ENCODE results near the gene OR4K14. TPM values are rescaled to one million over a fixed set of nuclear protein-coding genes. Genes with fewer than 3 reads are reported as not detected.

The OR4K14 gene
- total and polyA plus RNA-seq, 2 donors from 2014 or later: not detected

DNA sequence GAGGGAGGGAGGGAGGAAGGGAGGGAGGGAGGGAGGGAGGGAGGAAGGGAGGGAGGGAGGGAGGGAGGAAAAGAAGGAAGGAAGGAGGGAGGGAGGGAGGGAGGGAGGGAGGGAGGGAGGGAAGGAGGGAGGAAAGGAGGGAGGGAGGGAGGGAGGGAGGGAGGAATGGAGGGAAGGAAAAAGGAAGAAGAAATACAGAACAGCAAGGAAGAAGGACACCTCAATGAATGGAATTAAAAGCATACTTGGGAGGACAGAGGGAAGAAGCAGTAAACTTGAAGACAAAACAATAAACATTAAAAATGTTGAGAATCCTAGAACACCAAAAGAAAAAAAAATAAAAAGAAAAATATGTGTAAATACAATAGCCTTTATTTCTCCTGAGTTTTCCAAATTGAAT lies 11.0 kb downstream of the OR4K14 start:
- DNase-seq (no peak), FAIRE-seq (no peak)
- H3K9me3 ChIP-seq (ENCODE audit: control insufficient read depth in 2 of 3, insufficient read depth in 1 of 3, low read length in 3 of 3): peaks cover 0 to 5% (median 2%) of the 10 kb centered on the region in 3 donors
- no peaks in the 10 kb centered on the region for H3K27me3 ChIP-seq (ENCODE audit: control insufficient read depth, insufficient read depth, low read length)
- no peaks in the 10 kb centered on the region for H3K4me1 ChIP-seq (ENCODE audit: control insufficient read depth in 2 of 3, insufficient read depth in 2 of 3, low read depth in 1 of 3, low read length in 3 of 3)
- H3K4me3 ChIP-seq (ENCODE audit: low read length in 3 of 3): no peak overlapping the region
- no peak overlapping the region for H3K27ac ChIP-seq (ENCODE audit: low read depth in 2 of 2, low read length in 2 of 2)
- TF ChIP-seq, protein P1, sequence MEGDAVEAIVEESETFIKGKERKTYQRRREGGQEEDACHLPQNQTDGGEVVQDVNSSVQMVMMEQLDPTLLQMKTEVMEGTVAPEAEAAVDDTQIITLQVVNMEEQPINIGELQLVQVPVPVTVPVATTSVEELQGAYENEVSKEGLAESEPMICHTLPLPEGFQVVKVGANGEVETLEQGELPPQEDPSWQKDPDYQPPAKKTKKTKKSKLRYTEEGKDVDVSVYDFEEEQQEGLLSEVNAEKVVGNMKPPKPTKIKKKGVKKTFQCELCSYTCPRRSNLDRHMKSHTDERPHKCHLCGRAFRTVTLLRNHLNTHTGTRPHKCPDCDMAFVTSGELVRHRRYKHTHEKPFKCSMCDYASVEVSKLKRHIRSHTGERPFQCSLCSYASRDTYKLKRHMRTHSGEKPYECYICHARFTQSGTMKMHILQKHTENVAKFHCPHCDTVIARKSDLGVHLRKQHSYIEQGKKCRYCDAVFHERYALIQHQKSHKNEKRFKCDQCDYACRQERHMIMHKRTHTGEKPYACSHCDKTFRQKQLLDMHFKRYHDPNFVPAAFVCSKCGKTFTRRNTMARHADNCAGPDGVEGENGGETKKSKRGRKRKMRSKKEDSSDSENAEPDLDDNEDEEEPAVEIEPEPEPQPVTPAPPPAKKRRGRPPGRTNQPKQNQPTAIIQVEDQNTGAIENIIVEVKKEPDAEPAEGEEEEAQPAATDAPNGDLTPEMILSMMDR (IDR thresholded peaks at IDR 0.05; ENCODE audit: borderline replicate concordance, extremely low read depth, insufficient read depth): no peak
- H3K36me3 ChIP-seq (ENCODE audit: control insufficient read depth in 2 of 3, insufficient read depth in 3 of 3, low read length in 3 of 3): no peaks in the 10 kb centered on the region
- H3K9ac ChIP-seq (ENCODE audit: low read length in 3 of 3): no peak overlapping the region
- intact Hi-C loops (cut with DNase I): no loop called here

DNA sequence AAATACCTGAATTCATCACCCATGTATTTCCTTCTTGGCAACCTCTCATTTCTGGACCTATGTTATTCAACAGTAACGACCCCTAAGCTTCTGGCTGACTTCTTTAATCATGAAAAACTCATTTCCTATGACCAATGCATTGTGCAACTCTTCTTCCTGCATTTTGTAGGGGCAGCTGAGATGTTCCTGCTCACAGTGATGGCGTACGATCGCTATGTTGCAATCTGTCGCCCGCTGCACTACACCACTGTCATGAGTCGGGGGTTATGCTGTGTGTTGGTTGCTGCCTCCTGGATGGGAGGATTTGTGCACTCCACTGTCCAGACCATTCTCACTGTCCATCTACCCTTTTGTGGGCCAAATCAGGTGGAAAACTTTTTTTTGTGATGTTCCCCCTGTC lies 16.8 kb downstream of the OR4K14 start:
- intact Hi-C loops (cut with DNase I): no loop called here
- no peak overlapping the region for H3K9ac ChIP-seq (ENCODE audit: low read length in 3 of 3)
- no peaks in the 10 kb centered on the region for H3K36me3 ChIP-seq (ENCODE audit: control insufficient read depth in 2 of 3, insufficient read depth in 3 of 3, low read length in 3 of 3)
- no peaks in the 10 kb centered on the region for H3K27me3 ChIP-seq (ENCODE audit: control insufficient read depth, insufficient read depth, low read length)
- no peaks in the 10 kb centered on the region for H3K9me3 ChIP-seq (ENCODE audit: control insufficient read depth in 2 of 3, insufficient read depth in 1 of 3, low read length in 3 of 3)
- H3K4me3 ChIP-seq (ENCODE audit: low read length in 3 of 3): no peak overlapping the region
- no peak for FAIRE-seq
- TF ChIP-seq, protein P1 (IDR thresholded peaks at IDR 0.05; ENCODE audit: borderline replicate concordance, extremely low read depth, insufficient read depth): no peak
- no peak for DNase-seq
- no peaks in the 10 kb centered on the region for H3K4me1 ChIP-seq (ENCODE audit: control insufficient read depth in 2 of 3, insufficient read depth in 2 of 3, low read depth in 1 of 3, low read length in 3 of 3)
- no peak overlapping the region for H3K27ac ChIP-seq (ENCODE audit: low read depth in 2 of 2, low read length in 2 of 2)

DNA sequence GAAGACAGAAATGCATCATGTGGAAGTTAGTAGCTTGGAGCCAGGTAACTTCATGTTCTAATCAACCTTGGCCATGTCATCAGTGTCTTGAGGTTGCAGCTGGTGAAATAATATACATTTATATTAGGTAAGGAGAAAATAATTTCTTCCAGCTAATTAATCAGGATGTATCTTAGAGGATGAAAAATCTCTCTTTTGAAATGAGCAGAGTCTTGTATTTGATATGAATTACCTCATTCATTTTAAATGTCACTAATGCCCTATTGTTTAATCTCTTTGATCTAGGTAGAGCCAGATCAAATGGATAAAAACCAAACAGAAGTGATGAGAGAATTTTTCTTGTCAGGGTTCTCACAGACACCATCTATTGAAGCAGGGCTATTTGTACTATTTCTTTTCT lies 17.2 kb downstream of the OR4K14 start, which contains the start of gene OR4Q2:
TSS of gene OR4Q2 (plus strand) at position 301 of the 400 bp plus-strand sequence.
- Histone ChIP-seq H3K4me3 (ENCODE audit: low read length in 3 of 3) (no peak within 1 kb of the TSS), H3K27ac (ENCODE audit: low read depth in 2 of 2, low read length in 2 of 2) (no peak within 1 kb of the TSS), H3K27me3 (ENCODE audit: control insufficient read depth, insufficient read depth, low read length) (no peaks in the 10 kb centered on the region), H3K36me3 (ENCODE audit: control insufficient read depth in 2 of 3, insufficient read depth in 3 of 3, low read length in 3 of 3) (no peaks in the 10 kb centered on the region), H3K9me3 (ENCODE audit: control insufficient read depth in 2 of 3, insufficient read depth in 1 of 3, low read length in 3 of 3) (no peaks in the 10 kb centered on the region), H3K4me1 (ENCODE audit: control insufficient read depth in 2 of 3, insufficient read depth in 2 of 3, low read depth in 1 of 3, low read length in 3 of 3) (no peaks in the 10 kb centered on the region), H3K9ac (ENCODE audit: low read length in 3 of 3) (no peak within 1 kb of the TSS)
- TF ChIP-seq, protein P1 (IDR thresholded peaks at IDR 0.05; ENCODE audit: borderline replicate concordance, extremely low read depth, insufficient read depth): no peak
- intact Hi-C loops (cut with DNase I): no loop called here
- DNase-seq (no peak), FAIRE-seq (no peak)

DNA sequence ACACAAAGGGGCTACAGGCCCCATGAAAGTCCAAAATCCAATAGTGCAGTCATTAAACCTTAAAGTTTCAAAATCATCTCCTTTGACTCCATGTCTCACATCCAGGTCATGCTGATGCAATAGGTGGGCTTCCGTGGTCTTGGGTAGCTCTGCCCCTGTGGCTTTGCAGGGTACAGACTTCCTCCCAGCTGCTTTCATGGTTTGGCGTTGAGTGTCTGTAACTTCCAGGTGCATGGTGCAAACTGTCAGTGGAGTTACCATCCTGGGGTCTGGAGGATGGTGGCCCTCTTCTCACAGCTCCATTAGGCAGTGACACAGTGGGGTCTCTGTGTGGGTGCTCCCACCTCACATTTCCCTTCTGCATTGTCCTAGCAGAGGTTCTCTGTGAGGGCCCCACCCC lies 25.7 kb downstream of the OR4K14 start:
- FAIRE-seq (no peak), DNase-seq (no peak)

More for the DNA sequence above, 25.7 kb downstream of the OR4K14 start:
- no peak overlapping the region for H3K4me3 ChIP-seq (ENCODE audit: low read length in 3 of 3)
- no peak overlapping the region for H3K27ac ChIP-seq (ENCODE audit: low read depth in 2 of 2, low read length in 2 of 2)
- no peaks in the 10 kb centered on the region for H3K9me3 ChIP-seq (ENCODE audit: control insufficient read depth in 2 of 3, insufficient read depth in 1 of 3, low read length in 3 of 3)
- no peak overlapping the region for H3K9ac ChIP-seq (ENCODE audit: low read length in 3 of 3)
- no peaks in the 10 kb centered on the region for H3K27me3 ChIP-seq (ENCODE audit: control insufficient read depth, insufficient read depth, low read length)
- TF ChIP-seq, protein P1 (IDR thresholded peaks at IDR 0.05; ENCODE audit: borderline replicate concordance, extremely low read depth, insufficient read depth): no peak
- no peaks in the 10 kb centered on the region for H3K4me1 ChIP-seq (ENCODE audit: control insufficient read depth in 2 of 3, insufficient read depth in 2 of 3, low read depth in 1 of 3, low read length in 3 of 3)
- H3K36me3 ChIP-seq (ENCODE audit: control insufficient read depth in 2 of 3, insufficient read depth in 3 of 3, low read length in 3 of 3): no peaks in the 10 kb centered on the region
- intact Hi-C loops (cut with DNase I): no loop called here
